ENCODE measurements around the gene IREB2. TPM values are rescaled to one million over a fixed set of nuclear protein-coding genes. Genes with fewer than 3 reads are reported as not detected.
A peak's percentile ranks its signal among the peaks of the same experiment; 100 is the strongest.

Gene IREB2
- total and polyA plus RNA-seq, 9 donors: 15.2 to 54.5 (median 44.8) TPM

- no peaks in the 10 kb centered on the region for H3K36me3 ChIP-seq
- no peak overlapping the region for H3K4me3 ChIP-seq
- no peak for DNase-seq
- TF ChIP-seq EP300 (IDR thresholded peaks at IDR 0.05) (no peak), CTCF (IDR thresholded peaks at IDR 0.05) (no peak), POLR2A (IDR thresholded peaks at IDR 0.05) (no peak)
- no peaks in the 10 kb centered on the region for H3K27me3 ChIP-seq
- peaks cover 2% of the 10 kb centered on the region for H3K4me1 ChIP-seq (ENCODE audit: insufficient read depth)
- no peaks in the 10 kb centered on the region for H3K9me3 ChIP-seq
- no peak overlapping the region for H3K27ac ChIP-seq
- 75 to 86% (median 82%) methylated on average over 3 of the region's 3 CpGs for WGBS, 3 donors
- intact Hi-C loops (cut with DNase I): no loop called here
Observed at GRCh38 chr15:78394026-78394425, 44.0 kb upstream of the IREB2 start.

- Histone ChIP-seq H3K36me3 (no peaks in the 10 kb centered on the region), H3K9me3 (no peaks in the 10 kb centered on the region), H3K27ac (no peak overlapping the region), H3K27me3 (no peaks in the 10 kb centered on the region), H3K4me1 (ENCODE audit: insufficient read depth) (peaks cover 2% of the 10 kb centered on the region), H3K4me3 (no peak overlapping the region)
- intact Hi-C loops (cut with DNase I): no loop called here
- DNase-seq: no peak
- TF ChIP-seq CTCF (IDR thresholded peaks at IDR 0.05) (no peak), EP300 (IDR thresholded peaks at IDR 0.05) (no peak), POLR2A (IDR thresholded peaks at IDR 0.05) (no peak)
- WGBS, 3 donors: 45 to 47% (median 46%) methylated on average over 13 of the region's 13 CpGs
Observed at GRCh38 chr15:78394981-78395616, 42.9 kb upstream of the IREB2 start.

GRCh38 chr15:78396186-78396814 lies 41.7 kb upstream of the IREB2 start:
- no peak overlapping the region for H3K27ac ChIP-seq
- TF ChIP-seq POLR2A (IDR thresholded peaks at IDR 0.05): no peak
- no peak for TF ChIP-seq CTCF (IDR thresholded peaks at IDR 0.05)
- TF ChIP-seq EP300 (IDR thresholded peaks at IDR 0.05): no peak
- DNase-seq: no peak
- H3K4me1 ChIP-seq (ENCODE audit: insufficient read depth): peaks cover 2% of the 10 kb centered on the region
- no peaks in the 10 kb centered on the region for H3K36me3 ChIP-seq
- no peak overlapping the region for H3K4me3 ChIP-seq
- intact Hi-C loops (cut with DNase I): no loop called here
- H3K27me3 ChIP-seq: no peaks in the 10 kb centered on the region
- no peaks in the 10 kb centered on the region for H3K9me3 ChIP-seq
- 73 to 93% (median 75%) methylated on average over 9 of the region's 9 CpGs for WGBS, 3 donors

GRCh38 chr15:78396976-78397375 lies 41.0 kb upstream of the IREB2 start:
- H3K27me3 ChIP-seq: no peaks in the 10 kb centered on the region
- TF ChIP-seq CTCF (IDR thresholded peaks at IDR 0.05) (no peak), POLR2A (IDR thresholded peaks at IDR 0.05) (no peak)
- H3K4me3 ChIP-seq: no peak overlapping the region
- H3K9me3 ChIP-seq: no peaks in the 10 kb centered on the region
- intact Hi-C loops (cut with DNase I): no loop called here
- H3K36me3 ChIP-seq: no peaks in the 10 kb centered on the region
- peak; percentile 13 to 66 (median 39) for DNase-seq
- 25 to 45% (median 29%) methylated on average over 9 of the region's 9 CpGs for WGBS, 3 donors
- H3K27ac ChIP-seq: no peak overlapping the region
- peaks cover 2% of the 10 kb centered on the region for H3K4me1 ChIP-seq (ENCODE audit: insufficient read depth)

Measured in ovary (tissue), 9 donors.